ENCODE data around the gene TRIM62. TPM values are rescaled to one million over a fixed set of nuclear protein-coding genes. Genes with fewer than 3 reads are reported as not detected.

The TRIM62 gene
- total and polyA plus RNA-seq, 2 experiments from 2014 or later = 2.9 to 18.9 TPM

DNA sequence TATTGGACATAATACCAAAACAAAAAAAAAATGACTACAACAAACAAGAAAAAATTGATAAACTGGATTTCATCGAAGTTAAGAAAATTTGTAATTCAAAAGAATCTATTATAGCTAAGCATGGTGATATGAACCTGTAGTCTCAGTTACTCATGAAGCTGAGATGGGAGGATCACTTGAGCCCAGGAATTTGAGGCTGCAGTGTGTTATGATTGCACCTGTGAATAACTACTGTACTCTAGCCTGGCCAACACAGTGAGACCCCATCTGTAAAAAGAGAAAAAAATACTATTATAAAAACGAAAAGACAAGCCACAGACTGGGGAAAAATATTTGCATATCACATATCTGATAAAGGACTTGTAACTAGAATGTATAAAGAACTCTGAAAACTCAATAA lies 24.5 kb upstream of the TRIM62 start:
- TF ChIP-seq, protein P1, sequence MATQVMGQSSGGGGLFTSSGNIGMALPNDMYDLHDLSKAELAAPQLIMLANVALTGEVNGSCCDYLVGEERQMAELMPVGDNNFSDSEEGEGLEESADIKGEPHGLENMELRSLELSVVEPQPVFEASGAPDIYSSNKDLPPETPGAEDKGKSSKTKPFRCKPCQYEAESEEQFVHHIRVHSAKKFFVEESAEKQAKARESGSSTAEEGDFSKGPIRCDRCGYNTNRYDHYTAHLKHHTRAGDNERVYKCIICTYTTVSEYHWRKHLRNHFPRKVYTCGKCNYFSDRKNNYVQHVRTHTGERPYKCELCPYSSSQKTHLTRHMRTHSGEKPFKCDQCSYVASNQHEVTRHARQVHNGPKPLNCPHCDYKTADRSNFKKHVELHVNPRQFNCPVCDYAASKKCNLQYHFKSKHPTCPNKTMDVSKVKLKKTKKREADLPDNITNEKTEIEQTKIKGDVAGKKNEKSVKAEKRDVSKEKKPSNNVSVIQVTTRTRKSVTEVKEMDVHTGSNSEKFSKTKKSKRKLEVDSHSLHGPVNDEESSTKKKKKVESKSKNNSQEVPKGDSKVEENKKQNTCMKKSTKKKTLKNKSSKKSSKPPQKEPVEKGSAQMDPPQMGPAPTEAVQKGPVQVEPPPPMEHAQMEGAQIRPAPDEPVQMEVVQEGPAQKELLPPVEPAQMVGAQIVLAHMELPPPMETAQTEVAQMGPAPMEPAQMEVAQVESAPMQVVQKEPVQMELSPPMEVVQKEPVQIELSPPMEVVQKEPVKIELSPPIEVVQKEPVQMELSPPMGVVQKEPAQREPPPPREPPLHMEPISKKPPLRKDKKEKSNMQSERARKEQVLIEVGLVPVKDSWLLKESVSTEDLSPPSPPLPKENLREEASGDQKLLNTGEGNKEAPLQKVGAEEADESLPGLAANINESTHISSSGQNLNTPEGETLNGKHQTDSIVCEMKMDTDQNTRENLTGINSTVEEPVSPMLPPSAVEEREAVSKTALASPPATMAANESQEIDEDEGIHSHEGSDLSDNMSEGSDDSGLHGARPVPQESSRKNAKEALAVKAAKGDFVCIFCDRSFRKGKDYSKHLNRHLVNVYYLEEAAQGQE (IDR thresholded peaks at IDR 0.05; ENCODE audit: unreplicated experiment) = no peak
- TF ChIP-seq STAT1 (IDR thresholded peaks at IDR 0.05; ENCODE audit: unreplicated experiment) = no peak
- no peak for TF ChIP-seq EZH2phosphoT487 (IDR thresholded peaks at IDR 0.05; ENCODE audit: unreplicated experiment)
- no peak for TF ChIP-seq ZNF331 (CRISPR knock-in tag; IDR thresholded peaks at IDR 0.05; ENCODE audit: low read depth)
- no peak for TF ChIP-seq CREB1 (CRISPR knock-in tag; IDR thresholded peaks at IDR 0.05; ENCODE audit: low read depth)
- TF ChIP-seq EZH2 (IDR thresholded peaks at IDR 0.05; ENCODE audit: low read depth, unreplicated experiment) = no peak
- no peak overlapping the region for H3K27ac Mint-ChIP-seq
- no peaks in the 10 kb centered on the region for H3F3A ChIP-seq (replicated peaks; ENCODE audit: low read depth)
- H3K9me2 ChIP-seq (ENCODE audit: insufficient read depth) = no peaks in the 10 kb centered on the region
- no peak overlapping the region for H2AFZ ChIP-seq
- no peaks in the 10 kb centered on the region for H3K79me2 ChIP-seq (replicated peaks; ENCODE audit: insufficient read depth)
- H3K4me3 Mint-ChIP-seq = no peak overlapping the region
- no peaks in the 10 kb centered on the region for H3K36me3 ChIP-seq (ENCODE audit: insufficient read depth)
- no peak overlapping the region for H3K4me3 ChIP-seq
- no peak overlapping the region for H3K4me2 ChIP-seq
- peaks cover 2% of the 10 kb centered on the region for H3K27me3 Mint-ChIP-seq (ENCODE audit: insufficient read depth, low read depth, poor library complexity)
- no peaks in the 10 kb centered on the region for H3K4me1 ChIP-seq (ENCODE audit: insufficient read depth)
- H3K36me3 Mint-ChIP-seq (ENCODE audit: low read depth) = no peaks in the 10 kb centered on the region
- no peaks in the 10 kb centered on the region for H4K20me1 ChIP-seq (replicated peaks; ENCODE audit: insufficient read depth)
- H3K4me1 Mint-ChIP-seq = no peaks in the 10 kb centered on the region
- H3K27ac ChIP-seq (ENCODE audit: low read depth) = no peak overlapping the region
- H3K9me3 Mint-ChIP-seq = no peaks in the 10 kb centered on the region
- no peaks in the 10 kb centered on the region; the same call in 1 of the 2 replicates for H3K27me3 ChIP-seq (ENCODE audit: insufficient read depth)
- ATAC-seq = no peak
- no peak for DNase-seq (ENCODE audit: low spot score)

DNA sequence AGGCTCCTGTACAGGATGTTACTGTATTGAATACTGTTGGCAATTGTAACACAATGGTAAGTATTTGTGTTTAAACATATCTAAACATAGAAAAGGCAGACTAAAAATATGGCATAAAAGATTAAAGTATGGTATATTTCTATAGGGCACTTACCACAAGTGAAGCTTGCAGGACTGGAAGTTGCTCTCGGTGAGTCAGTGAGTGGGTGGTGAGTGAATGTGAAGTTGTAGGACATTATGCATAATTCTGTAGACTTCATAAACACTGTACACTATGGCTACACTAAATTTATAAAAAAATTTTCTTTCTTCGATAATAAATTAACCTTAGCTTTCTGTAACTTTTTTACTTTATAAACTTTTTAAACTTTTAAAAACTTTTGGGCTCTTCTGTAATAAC lies 13.7 kb upstream of the TRIM62 start:
- Histone ChIP-seq H3K79me2 (replicated peaks; ENCODE audit: insufficient read depth) (no peaks in the 10 kb centered on the region), H3K9me2 (ENCODE audit: insufficient read depth) (no peaks in the 10 kb centered on the region), H3K4me3 (no peak overlapping the region), H3K36me3 (ENCODE audit: insufficient read depth) (no peaks in the 10 kb centered on the region), H3K27ac (ENCODE audit: low read depth) (no peak overlapping the region), H2AFZ (no peak overlapping the region), H3K4me2 (no peak overlapping the region), H3K27me3 (ENCODE audit: insufficient read depth) (peaks cover 15% of the 10 kb centered on the region), H3F3A (replicated peaks; ENCODE audit: low read depth) (no peaks in the 10 kb centered on the region), H4K20me1 (replicated peaks; ENCODE audit: insufficient read depth) (no peaks in the 10 kb centered on the region), H3K4me1 (ENCODE audit: insufficient read depth) (no peaks in the 10 kb centered on the region)
- no peaks in the 10 kb centered on the region; the same call in 2 of the 3 replicates for H3K9me3 Mint-ChIP-seq
- DNase-seq (ENCODE audit: low spot score) (no peak), ATAC-seq (no peak)
- H3K27me3 Mint-ChIP-seq (ENCODE audit: insufficient read depth, low read depth, poor library complexity) = peaks cover 1% of the 10 kb centered on the region
- H3K36me3 Mint-ChIP-seq (ENCODE audit: low read depth) = no peaks in the 10 kb centered on the region
- H3K4me1 Mint-ChIP-seq = no peaks in the 10 kb centered on the region
- no peak overlapping the region for H3K4me3 Mint-ChIP-seq
- no peak overlapping the region for H3K27ac Mint-ChIP-seq
- TF ChIP-seq, protein P2, sequence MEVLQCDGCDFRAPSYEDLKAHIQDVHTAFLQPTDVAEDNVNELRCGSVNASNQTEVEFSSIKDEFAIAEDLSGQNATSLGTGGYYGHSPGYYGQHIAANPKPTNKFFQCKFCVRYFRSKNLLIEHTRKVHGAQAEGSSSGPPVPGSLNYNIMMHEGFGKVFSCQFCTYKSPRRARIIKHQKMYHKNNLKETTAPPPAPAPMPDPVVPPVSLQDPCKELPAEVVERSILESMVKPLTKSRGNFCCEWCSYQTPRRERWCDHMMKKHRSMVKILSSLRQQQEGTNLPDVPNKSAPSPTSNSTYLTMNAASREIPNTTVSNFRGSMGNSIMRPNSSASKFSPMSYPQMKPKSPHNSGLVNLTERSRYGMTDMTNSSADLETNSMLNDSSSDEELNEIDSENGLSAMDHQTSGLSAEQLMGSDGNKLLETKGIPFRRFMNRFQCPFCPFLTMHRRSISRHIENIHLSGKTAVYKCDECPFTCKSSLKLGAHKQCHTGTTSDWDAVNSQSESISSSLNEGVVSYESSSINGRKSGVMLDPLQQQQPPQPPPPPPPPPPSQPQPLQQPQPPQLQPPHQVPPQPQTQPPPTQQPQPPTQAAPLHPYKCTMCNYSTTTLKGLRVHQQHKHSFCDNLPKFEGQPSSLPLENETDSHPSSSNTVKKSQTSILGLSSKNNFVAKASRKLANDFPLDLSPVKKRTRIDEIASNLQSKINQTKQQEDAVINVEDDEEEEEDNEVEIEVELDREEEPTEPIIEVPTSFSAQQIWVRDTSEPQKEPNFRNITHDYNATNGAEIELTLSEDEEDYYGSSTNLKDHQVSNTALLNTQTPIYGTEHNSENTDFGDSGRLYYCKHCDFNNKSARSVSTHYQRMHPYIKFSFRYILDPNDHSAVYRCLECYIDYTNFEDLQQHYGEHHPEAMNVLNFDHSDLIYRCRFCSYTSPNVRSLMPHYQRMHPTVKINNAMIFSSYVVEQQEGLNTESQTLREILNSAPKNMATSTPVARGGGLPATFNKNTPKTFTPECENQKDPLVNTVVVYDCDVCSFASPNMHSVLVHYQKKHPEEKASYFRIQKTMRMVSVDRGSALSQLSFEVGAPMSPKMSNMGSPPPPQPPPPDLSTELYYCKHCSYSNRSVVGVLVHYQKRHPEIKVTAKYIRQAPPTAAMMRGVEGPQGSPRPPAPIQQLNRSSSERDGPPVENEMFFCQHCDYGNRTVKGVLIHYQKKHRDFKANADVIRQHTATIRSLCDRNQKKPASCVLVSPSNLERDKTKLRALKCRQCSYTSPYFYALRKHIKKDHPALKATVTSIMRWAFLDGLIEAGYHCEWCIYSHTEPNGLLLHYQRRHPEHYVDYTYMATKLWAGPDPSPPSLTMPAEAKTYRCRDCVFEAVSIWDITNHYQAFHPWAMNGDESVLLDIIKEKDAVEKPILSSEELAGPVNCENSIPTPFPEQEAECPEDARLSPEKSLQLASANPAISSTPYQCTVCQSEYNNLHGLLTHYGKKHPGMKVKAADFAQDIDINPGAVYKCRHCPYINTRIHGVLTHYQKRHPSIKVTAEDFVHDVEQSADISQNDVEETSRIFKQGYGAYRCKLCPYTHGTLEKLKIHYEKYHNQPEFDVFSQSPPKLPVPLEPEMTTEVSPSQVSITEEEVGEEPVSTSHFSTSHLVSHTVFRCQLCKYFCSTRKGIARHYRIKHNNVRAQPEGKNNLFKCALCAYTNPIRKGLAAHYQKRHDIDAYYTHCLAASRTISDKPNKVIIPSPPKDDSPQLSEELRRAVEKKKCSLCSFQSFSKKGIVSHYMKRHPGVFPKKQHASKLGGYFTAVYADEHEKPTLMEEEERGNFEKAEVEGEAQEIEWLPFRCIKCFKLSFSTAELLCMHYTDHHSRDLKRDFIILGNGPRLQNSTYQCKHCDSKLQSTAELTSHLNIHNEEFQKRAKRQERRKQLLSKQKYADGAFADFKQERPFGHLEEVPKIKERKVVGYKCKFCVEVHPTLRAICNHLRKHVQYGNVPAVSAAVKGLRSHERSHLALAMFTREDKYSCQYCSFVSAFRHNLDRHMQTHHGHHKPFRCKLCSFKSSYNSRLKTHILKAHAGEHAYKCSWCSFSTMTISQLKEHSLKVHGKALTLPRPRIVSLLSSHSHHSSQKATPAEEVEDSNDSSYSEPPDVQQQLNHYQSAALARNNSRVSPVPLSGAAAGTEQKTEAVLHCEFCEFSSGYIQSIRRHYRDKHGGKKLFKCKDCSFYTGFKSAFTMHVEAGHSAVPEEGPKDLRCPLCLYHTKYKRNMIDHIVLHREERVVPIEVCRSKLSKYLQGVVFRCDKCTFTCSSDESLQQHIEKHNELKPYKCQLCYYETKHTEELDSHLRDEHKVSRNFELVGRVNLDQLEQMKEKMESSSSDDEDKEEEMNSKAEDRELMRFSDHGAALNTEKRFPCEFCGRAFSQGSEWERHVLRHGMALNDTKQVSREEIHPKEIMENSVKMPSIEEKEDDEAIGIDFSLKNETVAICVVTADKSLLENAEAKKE (CRISPR knock-in tag; IDR thresholded peaks at IDR 0.05) = no peak
- TF ChIP-seq, protein P1 (IDR thresholded peaks at IDR 0.05; ENCODE audit: unreplicated experiment) = no peak

All from GM23338 (cell line).